Smooth muscle cell (in vitro differentiated cells): ENCODE data around the gene SOS1. TPM values are rescaled to one million over a fixed set of nuclear protein-coding genes. Genes with fewer than 3 reads are reported as not detected.

ENCODE experiments used
- DNase-seq: peaks from one replicate; lab custom pipeline; 2025; ENCODE audit not compliant: unreplicated experiment; lab: John Stamatoyannopoulos, UW
- H2AFZ ChIP-seq: fragments of 200-600 bp; sonication (generic); 2 replicates; pipeline ENCODE4 v1.6.0; 2016; ENCODE audit warnings: antibody characterized with exemption, low read depth, mild to moderate bottlenecking
- H3F3A ChIP-seq: fragments of 200-600 bp; sonication (generic); 2 replicates; pipeline ENCODE4 v1.6.0; 2017; ENCODE audit warnings: antibody characterized with exemption, low read depth
- H3K27ac ChIP-seq: fragments of 200-600 bp; sonication (generic); 2 replicates; pipeline ENCODE4 v1.5.1; 2016; ENCODE audit warnings: low read depth, mild to moderate bottlenecking
- H3K27me3 ChIP-seq: fragments of 200-600 bp; sonication (generic); 2 replicates; pipeline ENCODE4 v1.6.1; 2016; ENCODE audit warnings: low read depth, mild to moderate bottlenecking
- H3K36me3 ChIP-seq: fragments of 200-600 bp; sonication (generic); 2 replicates; pipeline ENCODE4 v1.5.1; 2016; ENCODE audit warnings: low read depth
- H3K4me1 ChIP-seq: fragments of 200-600 bp; sonication (generic); 2 replicates; pipeline ENCODE4 v1.5.1; 2016; ENCODE audit warnings: low read depth
- H3K4me2 ChIP-seq: fragments of 200-600 bp; sonication (generic); 2 replicates; pipeline ENCODE4 v1.6.0; 2016; ENCODE audit warnings: mild to moderate bottlenecking
- H3K4me3 ChIP-seq: fragments of 200-600 bp; sonication (generic); 2 replicates; pipeline ENCODE4 v1.5.1; 2016; ENCODE audit warnings: mild to moderate bottlenecking
- H3K79me2 ChIP-seq: fragments of 200-600 bp; sonication (generic); 2 replicates; pipeline ENCODE4 v1.6.0; 2016; ENCODE audit warnings: low read depth, mild to moderate bottlenecking
- H3K9ac ChIP-seq: fragments of 200-600 bp; sonication (generic); 2 replicates; pipeline ENCODE4 v1.6.0; 2016; ENCODE audit warnings: low read depth
- H3K9me3 ChIP-seq: fragments of 200-600 bp; sonication (generic); replicated peaks from 2 replicates; pipeline ENCODE4 v1.5.1; 2016; ENCODE audit warnings: low read depth
- H4K20me1 ChIP-seq: fragments of 200-600 bp; sonication (generic); 2 replicates; pipeline ENCODE4 v1.6.0; 2016; ENCODE audit warnings: low read depth
- WGBS: methylation state at CpG from one replicate; pipeline ENCODE4 v1.1.7; 2016; ENCODE audit warnings: low lambda C conversion rate; 5-methylcytosine and 5-hydroxymethylcytosine counted together
- polyA plus RNA-seq: library from polyadenylated mRNA; unstranded; fragments of >200 nt; fragmentation: Nextera tagmentation; extraction: Ambion mirVana; gene quantifications from 2 replicates; pipeline ENCODE4 v1.2.1, GENCODE V29; 2016
- total RNA-seq: library from RNA; depleted of rRNA; stranded (reverse); fragments of >200 nt; gene quantifications from 2 replicates; pipeline ENCODE4 v1.2.3, GENCODE V29; 2014
- TF ChIP-seq, protein P1 (sequence below): fragments of 200-600 bp; sonication (generic); IDR thresholded peaks from 2 replicates; pipeline ENCODE4 v1.5.1; 2017; ENCODE audit warnings: borderline replicate concordance, mild to moderate bottlenecking, antibody characterized with exemption; ENCODE audit not compliant: insufficient read depth, poor library complexity, severe bottlenecking

The SOS1 gene
- total and polyA plus RNA-seq, 2 experiments from 2014 or later: 8.4 to 34.0 TPM

DNA sequence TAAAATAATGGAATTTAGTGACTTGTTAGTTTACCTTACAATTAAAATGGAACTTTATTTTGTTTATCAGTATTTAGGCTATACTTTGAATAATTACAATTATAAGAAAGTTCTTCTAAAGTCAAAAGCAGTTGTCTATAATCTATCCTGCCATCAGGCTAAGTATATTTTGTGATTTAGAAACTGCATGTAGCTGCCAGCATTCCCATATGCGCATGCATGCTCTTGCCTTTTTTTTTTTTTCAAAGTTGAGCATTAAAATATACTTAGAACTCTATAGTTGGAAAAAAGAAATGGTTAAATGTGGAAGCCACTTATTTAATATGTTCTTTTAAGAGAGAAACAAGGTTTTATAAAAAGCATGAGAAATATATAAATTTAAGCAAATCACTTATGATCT is 132.1 kb downstream of the SOS1 start:
- DNase-seq: no peak
- TF ChIP-seq, protein P1, sequence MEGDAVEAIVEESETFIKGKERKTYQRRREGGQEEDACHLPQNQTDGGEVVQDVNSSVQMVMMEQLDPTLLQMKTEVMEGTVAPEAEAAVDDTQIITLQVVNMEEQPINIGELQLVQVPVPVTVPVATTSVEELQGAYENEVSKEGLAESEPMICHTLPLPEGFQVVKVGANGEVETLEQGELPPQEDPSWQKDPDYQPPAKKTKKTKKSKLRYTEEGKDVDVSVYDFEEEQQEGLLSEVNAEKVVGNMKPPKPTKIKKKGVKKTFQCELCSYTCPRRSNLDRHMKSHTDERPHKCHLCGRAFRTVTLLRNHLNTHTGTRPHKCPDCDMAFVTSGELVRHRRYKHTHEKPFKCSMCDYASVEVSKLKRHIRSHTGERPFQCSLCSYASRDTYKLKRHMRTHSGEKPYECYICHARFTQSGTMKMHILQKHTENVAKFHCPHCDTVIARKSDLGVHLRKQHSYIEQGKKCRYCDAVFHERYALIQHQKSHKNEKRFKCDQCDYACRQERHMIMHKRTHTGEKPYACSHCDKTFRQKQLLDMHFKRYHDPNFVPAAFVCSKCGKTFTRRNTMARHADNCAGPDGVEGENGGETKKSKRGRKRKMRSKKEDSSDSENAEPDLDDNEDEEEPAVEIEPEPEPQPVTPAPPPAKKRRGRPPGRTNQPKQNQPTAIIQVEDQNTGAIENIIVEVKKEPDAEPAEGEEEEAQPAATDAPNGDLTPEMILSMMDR: no peak
- 100% methylated on average over 1 of the region's 1 CpG for WGBS

DNA sequence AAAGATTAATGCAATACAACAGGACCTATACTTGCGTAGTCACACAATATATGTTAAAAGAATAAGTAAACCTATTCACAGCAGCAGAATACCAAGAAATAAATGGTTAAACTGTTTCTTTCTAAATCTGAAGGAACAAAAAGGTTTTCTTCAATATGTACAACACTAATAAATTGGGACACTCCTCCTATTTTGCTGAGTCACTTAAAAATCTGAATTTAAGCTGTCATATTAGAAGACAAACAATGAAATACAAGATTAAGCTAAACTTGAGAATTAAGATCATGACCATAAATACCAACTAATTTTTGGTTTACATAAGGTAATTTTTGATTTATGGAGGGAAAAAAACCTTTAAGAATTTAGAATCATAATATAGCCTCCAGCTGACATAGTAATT is 138.4 kb downstream of the SOS1 start:
- H2AFZ ChIP-seq: no peak overlapping the region
- no peaks in the 10 kb centered on the region for H3K27me3 ChIP-seq
- no peaks in the 10 kb centered on the region for H3K9me3 ChIP-seq
- no peak overlapping the region for H3K4me2 ChIP-seq
- peaks cover 4% of the 10 kb centered on the region for H3K36me3 ChIP-seq
- 100% methylated on average over 1 of the region's 1 CpG for WGBS
- H4K20me1 ChIP-seq: no peaks in the 10 kb centered on the region
- peaks cover 7% of the 10 kb centered on the region for H3F3A ChIP-seq
- no peaks in the 10 kb centered on the region for H3K4me1 ChIP-seq
- H3K4me3 ChIP-seq: no peak overlapping the region
- no peak overlapping the region for H3K9ac ChIP-seq
- TF ChIP-seq, protein P1: no peak
- H3K27ac ChIP-seq: no peak overlapping the region
- no peaks in the 10 kb centered on the region for H3K79me2 ChIP-seq
- no peak for DNase-seq

More for the DNA sequence above, 132.1 kb downstream of the SOS1 start:
- no peaks in the 10 kb centered on the region for H3K27me3 ChIP-seq
- H2AFZ ChIP-seq: no peak overlapping the region
- H3K9me3 ChIP-seq: no peaks in the 10 kb centered on the region
- no peak overlapping the region for H3K9ac ChIP-seq
- peaks cover 4% of the 10 kb centered on the region for H3K36me3 ChIP-seq
- peaks cover 9% of the 10 kb centered on the region for H3K4me1 ChIP-seq
- no peak overlapping the region for H3K4me3 ChIP-seq
- no peak overlapping the region for H3K27ac ChIP-seq
- H4K20me1 ChIP-seq: no peaks in the 10 kb centered on the region
- H3K79me2 ChIP-seq: no peaks in the 10 kb centered on the region
- H3F3A ChIP-seq: no peaks in the 10 kb centered on the region
- H3K4me2 ChIP-seq: no peak overlapping the region

DNA sequence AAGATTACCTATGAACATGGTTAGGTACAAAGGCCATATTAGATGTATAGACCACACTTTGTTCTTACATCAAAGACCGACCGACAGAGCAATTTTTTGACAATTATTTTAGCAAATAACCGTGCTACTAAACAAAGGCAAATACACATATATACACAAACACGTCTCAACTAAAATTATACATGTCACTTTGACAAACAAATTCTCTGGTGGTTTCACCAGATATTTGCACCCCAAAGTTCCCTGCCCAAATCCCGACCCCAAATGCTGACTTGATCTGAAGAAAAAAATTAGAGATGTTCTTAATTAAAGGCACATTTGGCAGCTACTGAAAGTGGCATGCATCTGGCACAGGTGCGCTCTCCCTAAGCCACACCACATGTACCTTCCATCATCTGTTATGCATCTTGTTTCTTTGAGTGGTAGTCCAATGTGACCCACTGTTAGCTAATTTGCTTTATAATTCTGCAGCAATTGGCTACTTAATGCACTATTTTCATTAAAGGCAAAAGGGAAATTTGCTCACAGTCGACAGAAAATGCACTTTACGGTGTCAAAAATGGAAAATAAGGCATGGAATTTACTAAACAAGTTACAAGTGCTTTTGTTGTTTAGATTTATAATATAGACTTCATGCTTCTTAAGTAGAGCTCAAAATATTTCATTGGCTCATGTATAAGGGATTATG is 139.0 kb downstream of the SOS1 start:
- Histone ChIP-seq H3K4me1 (no peaks in the 10 kb centered on the region), H2AFZ (no peak overlapping the region), H3K27me3 (no peaks in the 10 kb centered on the region), H3K27ac (no peak overlapping the region), H4K20me1 (no peaks in the 10 kb centered on the region), H3K36me3 (peaks cover 4% of the 10 kb centered on the region), H3K79me2 (no peaks in the 10 kb centered on the region), H3K4me3 (no peak overlapping the region), H3F3A (peaks cover 7% of the 10 kb centered on the region), H3K9ac (no peak overlapping the region), H3K9me3 (no peaks in the 10 kb centered on the region), H3K4me2 (no peak overlapping the region)
- DNase-seq: no peak
- TF ChIP-seq, protein P1: no peak
- 93% methylated on average over 8 of the region's 8 CpGs for WGBS

DNA sequence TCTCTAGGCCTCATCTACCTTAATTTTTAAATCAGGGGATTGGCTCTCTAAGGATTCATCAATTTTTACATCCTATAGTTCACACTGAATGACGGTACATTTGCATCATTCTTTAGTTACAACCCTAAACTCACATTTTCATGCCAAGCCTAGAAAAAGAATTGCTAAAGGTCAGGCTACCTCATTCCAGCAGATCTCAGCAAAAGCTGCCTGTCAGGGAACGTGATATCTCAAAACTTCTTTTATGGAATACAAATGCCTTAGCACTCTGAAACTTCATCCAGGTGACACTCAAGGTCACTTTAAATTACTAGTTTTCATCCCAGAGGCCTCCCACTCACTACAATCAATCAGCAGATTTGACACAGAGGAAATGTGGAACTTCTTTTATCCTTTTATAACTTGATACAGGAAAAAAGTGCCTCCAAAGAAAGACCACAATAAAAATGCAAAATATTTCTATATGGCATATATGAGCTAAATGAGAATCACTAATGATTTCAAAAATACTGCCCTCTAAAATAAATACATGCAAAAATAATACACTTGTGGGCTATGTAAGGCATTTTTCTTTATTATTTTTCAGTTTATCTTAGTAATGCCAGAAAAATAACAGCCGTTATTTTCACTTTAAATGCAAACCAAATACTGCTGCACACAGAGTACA is 139.7 kb downstream of the SOS1 start:
- H3K36me3 ChIP-seq: peaks cover 4% of the 10 kb centered on the region
- no peak overlapping the region for H3K27ac ChIP-seq
- H3K4me1 ChIP-seq: no peaks in the 10 kb centered on the region
- DNase-seq: no peak
- H3K27me3 ChIP-seq: no peaks in the 10 kb centered on the region
- no peak overlapping the region for H2AFZ ChIP-seq
- no peaks in the 10 kb centered on the region for H3K9me3 ChIP-seq
- H4K20me1 ChIP-seq: no peaks in the 10 kb centered on the region
- TF ChIP-seq, protein P1: no peak
- no peak overlapping the region for H3K4me3 ChIP-seq
- H3F3A ChIP-seq: peaks cover 7% of the 10 kb centered on the region
- 87% methylated on average over 3 of the region's 3 CpGs for WGBS
- no peak overlapping the region for H3K4me2 ChIP-seq
- no peaks in the 10 kb centered on the region for H3K79me2 ChIP-seq
- H3K9ac ChIP-seq: no peak overlapping the region
